Limb (tissue), 2 donors: ENCODE measurements around the gene GLIS2.

Experiments
- DNase-seq, 2 donors: peaks; one replicate each; pipeline ENCODE4 v3.0.0-alpha.2; 2016; ENCODE audit errors: extremely low spot score in 2 of 2

The GLIS2 gene

DNA sequence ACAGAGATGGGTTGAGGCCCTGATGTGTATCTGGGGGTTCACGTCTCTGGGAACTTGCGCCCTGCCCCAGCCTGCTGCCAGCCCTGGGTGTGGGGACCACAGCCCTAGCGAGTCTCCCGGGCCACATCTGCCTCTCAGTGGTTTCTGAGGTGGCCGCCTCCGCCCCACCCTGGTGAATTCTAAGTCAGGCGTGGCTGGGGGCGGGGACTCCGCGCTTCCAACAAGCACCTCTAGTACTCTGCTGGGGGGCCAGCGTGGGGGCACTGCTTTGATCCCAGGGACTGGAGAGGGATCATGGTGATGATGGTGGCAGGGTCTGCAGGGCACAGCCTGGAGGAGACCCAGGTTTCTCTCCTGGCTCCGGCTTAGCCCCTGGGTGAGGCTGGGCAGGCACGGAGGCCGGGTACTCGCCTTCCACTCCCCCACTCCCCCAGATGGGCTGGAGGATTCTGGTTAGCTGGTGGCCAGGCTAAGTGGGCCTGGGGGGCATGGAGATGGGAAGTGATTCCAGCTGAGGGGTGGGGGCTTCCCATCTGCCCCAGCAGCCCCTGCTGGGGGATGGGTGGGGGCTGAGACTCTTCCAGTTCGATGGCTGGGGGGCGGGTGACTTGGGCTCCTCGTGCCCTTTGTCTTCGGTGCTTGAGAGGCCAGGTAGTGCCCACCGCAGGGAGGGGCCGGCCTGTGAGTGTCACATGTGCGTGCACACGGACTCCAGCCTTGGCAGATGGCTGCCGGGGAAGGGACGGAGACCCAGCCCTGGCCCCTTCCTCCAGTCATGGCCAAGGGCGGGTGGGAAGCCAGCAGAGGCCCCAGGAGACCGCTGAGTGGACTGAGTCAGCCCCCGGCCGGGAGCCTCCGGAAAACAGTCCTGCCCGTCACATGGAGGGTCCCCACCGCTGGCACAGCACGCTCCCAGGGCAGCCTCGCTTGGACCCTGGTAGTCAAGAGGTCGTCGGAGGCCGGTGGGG, 3.9 kb downstream of the GLIS2 start:
- peak in 1 of 2 donors; percentile 60 for DNase-seq

GRCh38 chr16:4320571-4321137, 4.8 kb downstream of the GLIS2 start:
- no peak for DNase-seq

GRCh38 chr16:4321286-4322120, 5.6 kb downstream of the GLIS2 start:
- DNase-seq: no peak

DNA sequence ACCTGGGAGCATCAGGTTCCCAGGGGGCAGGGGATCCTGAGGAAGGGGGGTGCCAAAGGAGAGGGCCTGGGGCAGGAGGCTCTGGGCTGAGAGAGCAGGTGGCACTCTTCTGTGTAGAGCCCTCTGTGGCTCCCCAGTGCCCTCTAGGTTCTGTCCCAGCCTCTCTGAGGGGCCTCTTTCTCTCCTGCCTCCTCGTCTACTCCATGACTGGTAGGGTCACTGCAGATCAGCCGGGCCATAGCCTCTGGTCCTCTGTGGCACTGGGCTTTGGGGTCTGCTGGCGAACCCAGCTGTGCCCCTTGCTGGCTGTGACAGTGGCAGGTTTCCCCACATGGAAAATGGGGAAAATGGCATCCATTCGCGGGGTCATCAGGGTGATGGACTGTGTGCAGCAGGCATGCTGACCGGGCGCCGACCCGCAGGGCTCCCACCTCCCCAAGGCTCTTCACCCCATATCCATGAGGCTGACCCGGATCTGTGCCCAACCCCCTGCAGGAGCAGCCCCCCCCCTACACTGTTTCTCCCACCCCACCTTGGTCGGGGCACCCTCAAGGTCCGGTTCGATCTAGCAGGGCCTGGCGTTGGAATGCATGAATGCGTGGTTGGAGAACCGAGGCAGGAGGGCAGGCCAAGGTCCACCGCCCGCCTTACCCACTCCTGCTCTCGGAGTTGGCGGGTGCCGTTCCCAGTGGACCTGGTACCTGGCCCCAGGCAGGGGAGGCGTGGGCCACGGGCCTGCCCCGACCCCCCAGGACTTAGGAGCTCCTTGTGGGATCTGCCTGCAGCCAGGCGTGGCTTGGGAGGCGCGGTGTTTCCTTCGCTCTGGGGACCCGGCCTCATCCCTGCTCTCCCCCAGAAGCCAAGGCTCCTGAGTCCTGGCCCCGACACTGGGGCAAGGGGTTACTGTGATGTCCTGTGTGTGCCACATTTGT, 6.5 kb downstream of the GLIS2 start:
- no peak for DNase-seq

- DNase-seq: no peak
Observed at GRCh38 chr16:4323071-4323844, 7.4 kb downstream of the GLIS2 start.

DNA sequence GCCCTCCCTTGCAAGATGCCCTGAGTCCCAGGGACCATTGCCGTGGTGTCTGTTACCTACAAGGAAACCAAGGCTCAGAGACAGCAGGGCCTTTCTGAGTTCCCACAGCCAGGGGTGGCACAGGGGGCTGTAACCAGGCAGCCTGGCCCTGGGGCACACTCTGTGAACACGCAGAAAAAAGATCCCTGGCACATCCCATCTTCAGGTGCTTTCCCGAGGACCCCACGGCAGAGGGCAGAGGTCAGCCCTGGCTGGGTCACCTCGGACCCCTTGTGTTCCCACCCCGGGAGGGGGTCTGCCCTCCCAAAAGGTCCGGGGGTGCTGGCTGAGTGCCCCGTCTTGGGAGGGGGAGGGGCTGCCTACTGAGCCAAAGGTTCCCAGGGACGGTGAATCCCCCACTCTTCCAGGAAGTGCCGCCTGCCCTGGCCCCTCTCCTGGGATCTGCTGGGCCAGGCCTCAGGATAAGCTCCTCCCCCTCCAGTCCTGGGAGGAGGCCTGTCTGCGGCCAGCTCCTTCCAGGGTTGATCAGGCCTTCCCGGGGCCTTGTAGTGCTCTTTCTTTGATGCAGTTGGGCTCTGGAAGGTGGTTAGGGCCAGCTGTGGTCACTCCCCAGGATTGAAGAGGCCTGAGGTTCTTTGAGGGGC, 8.1 kb downstream of the GLIS2 start:
- peak in 1 of 2 donors; percentile 33 for DNase-seq

- peak in 1 of 2 donors; percentile 43 for DNase-seq
Observed at GRCh38 chr16:4324492-4325252, 8.8 kb downstream of the GLIS2 start.

DNA sequence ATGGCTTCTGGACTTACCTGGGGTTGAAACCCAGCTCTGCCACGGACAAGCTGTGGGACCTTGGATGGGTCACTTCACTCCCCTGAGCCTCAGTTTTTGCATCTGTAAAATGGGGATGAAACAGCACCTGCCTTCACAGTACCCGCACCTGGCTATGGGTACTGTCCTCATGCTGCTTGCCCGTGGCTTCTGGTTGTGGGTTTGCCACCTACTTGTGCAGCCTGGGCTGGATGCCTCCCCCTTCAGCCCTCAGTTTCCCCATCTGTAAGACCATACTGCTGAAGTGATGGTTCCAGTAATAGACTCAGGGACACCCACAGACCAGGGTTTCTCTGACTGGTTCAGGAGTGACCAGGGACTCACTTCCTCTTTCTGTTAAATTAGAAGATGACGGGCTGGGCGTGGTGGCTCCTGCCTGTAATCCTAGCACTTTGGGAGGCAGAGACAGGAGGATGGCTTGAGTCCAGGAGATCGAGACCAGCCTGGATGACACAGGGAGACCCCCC, 9.4 kb downstream of the GLIS2 start:
- no peak for DNase-seq

GRCh38 chr16:4327386-4328045, 11.6 kb downstream of the GLIS2 start:
- DNase-seq: no peak

- DNase-seq: peak; percentile 74 to 87
Observed at GRCh38 chr16:4328046-4328781, 12.3 kb downstream of the GLIS2 start.

GRCh38 chr16:4328782-4329775, 13.2 kb downstream of the GLIS2 start:
- DNase-seq: peak in 1 of 2 donors; percentile 26

GRCh38 chr16:4330277-4330874, 14.5 kb downstream of the GLIS2 start:
- peak; percentile 33 to 79 for DNase-seq

DNA sequence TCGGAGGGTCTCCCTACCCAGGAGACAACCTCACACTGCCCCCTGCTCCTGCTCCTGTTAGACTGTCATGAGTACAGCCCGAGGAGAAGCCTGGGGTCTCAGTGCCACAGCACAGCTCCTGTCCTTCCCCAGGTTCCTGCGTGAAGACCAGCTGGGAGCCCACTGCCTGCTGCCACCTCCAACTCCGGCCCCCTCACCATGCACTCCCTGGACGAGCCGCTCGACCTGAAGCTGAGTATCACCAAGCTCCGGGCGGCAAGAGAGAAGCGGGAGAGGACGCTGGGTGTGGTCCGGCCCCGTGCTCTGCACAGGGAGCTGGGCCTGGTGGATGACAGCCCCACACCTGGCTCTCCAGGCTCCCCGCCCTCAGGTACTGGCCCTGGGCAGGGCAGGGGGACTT, 16.2 kb downstream of the GLIS2 start:
- DNase-seq: no peak

GRCh38 chr16:4332623-4333307, 16.9 kb downstream of the GLIS2 start:
- DNase-seq: no peak

GRCh38 chr16:4333308-4333638, 17.4 kb downstream of the GLIS2 start:
- DNase-seq: no peak
